ENCODE data around the gene LRRC26. TPM values are rescaled to one million over a fixed set of nuclear protein-coding genes. Genes with fewer than 3 reads are reported as not detected.

Gene LRRC26
- 0.40 and 2.0 TPM in 2 replicates for total RNA-seq (2014; rRNA removed)
- Bru-seq, nascent RNA = percentile 20 among the genes with signal in this experiment
- not detected for BruChase-seq, experiment 1, labeled RNA remaining after a 6-hour chase
- percentile 10 among the genes with signal in this experiment for BruChase-seq, experiment 2, labeled RNA remaining after a 2-hour chase
- long read RNA-seq, partial matches to known transcripts = 0 of 2 reads
- long read RNA-seq, other reads (novel, unspliced or antisense) = 0 of 2 reads

- Histone ChIP-seq H3F3A (ENCODE audit: low read length, unreplicated experiment) (no peaks in the 10 kb centered on the region), H3K9me2 (replicated peaks; ENCODE audit: low read length) (no peaks in the 10 kb centered on the region), H3K27ac (ENCODE audit: low read length) (no peak within 1 kb of the TSS), H3K9ac (ENCODE audit: low read length) (no peak within 1 kb of the TSS), H3K27me3 (ENCODE audit: low read length) (peaks cover 12% of the 10 kb centered on the region), H3K4me2 (ENCODE audit: low read length) (peak within 1 kb of the TSS; percentile 84), H3K4me1 (ENCODE audit: insufficient read depth, low read length) (no peaks in the 10 kb centered on the region), H3K79me2 (ENCODE audit: low read length) (no peaks in the 10 kb centered on the region), H3K9me3 (ENCODE audit: low read length) (no peaks in the 10 kb centered on the region), H4K20me1 (ENCODE audit: low read length) (no peaks in the 10 kb centered on the region), H2AFZ (ENCODE audit: low read length) (peak within 1 kb of the TSS; percentile 63), H3K36me3 (ENCODE audit: low read depth, low read length) (no peaks in the 10 kb centered on the region), H3K4me3 (ENCODE audit: low read length) (peak within 1 kb of the TSS; percentile 64)
- CTCF ChIA-PET = no interaction called here
- POLR2A ChIA-PET (ENCODE audit: unreplicated experiment) = no interaction called here
- DNase-seq (no peak), ATAC-seq (no peak)
- intact Hi-C loops (cut with micrococcal nuclease) = no loop called here
- no TSS peak for BruUV-seq (replicated peaks)
- TF ChIP-seq CTCF (conservative IDR thresholded peaks at IDR 0.05; ENCODE audit: low read depth, low read length) = no peak
- no peak for TF ChIP-seq EZH2phosphoT487 (IDR thresholded peaks at IDR 0.05; ENCODE audit: borderline replicate concordance, low read length)
- TF ChIP-seq EZH2 (IDR thresholded peaks at IDR 0.05; ENCODE audit: low read length, unreplicated experiment) = no peak
Observed at GRCh38 chr9:137169896-137170358, at the start of gene LRRC26. Gene LRRC26, minus strand, starts transcription at chr9:137170051. Its CDS starts 108 bp downstream, at chr9:137169943.

- Histone ChIP-seq H3K4me1 (ENCODE audit: insufficient read depth, low read length) (peaks cover 25% of the 10 kb centered on the region), H2AFZ (ENCODE audit: low read length) (no peak overlapping the region), H3K36me3 (ENCODE audit: low read depth, low read length) (no peaks in the 10 kb centered on the region), H3K9me2 (replicated peaks; ENCODE audit: low read length) (no peaks in the 10 kb centered on the region), H3K27ac (ENCODE audit: low read length) (peak overlapping the region; percentile 10), H3K4me3 (ENCODE audit: low read length) (peak overlapping the region; percentile 70), H3K4me2 (ENCODE audit: low read length) (peak overlapping the region; percentile 90), H3K9ac (ENCODE audit: low read length) (no peak overlapping the region), H3F3A (ENCODE audit: low read length, unreplicated experiment) (peaks cover 1% of the 10 kb centered on the region), H3K9me3 (ENCODE audit: low read length) (no peaks in the 10 kb centered on the region), H3K79me2 (ENCODE audit: low read length) (peaks cover 1% of the 10 kb centered on the region; the same call in 1 of the 2 replicates), H4K20me1 (ENCODE audit: low read length) (no peaks in the 10 kb centered on the region), H3K27me3 (ENCODE audit: low read length) (no peaks in the 10 kb centered on the region)
- DNase-seq = peak; percentile 65
- ChIA-PET POLR2A (ENCODE audit: unreplicated experiment) (interaction anchor here (0.6 to 0.7 kb wide), 2 partner anchors 68 to 132 kb away, joined by 4 to 5 read pairs; partner anchors contain the start of gene MAN1B1), CTCF (interaction anchor here (0.6 kb wide), 1 partner anchor 62 kb away, joined by 3 read pairs; no protein-coding TSS in a partner anchor)
- intact Hi-C loops (cut with micrococcal nuclease) = no loop called here
- ATAC-seq = peak; percentile 55
- TF ChIP-seq CTCF (conservative IDR thresholded peaks at IDR 0.05; ENCODE audit: low read depth, low read length) = no peak
- TF ChIP-seq EZH2 (IDR thresholded peaks at IDR 0.05; ENCODE audit: low read length, unreplicated experiment) = no peak
- no peak for TF ChIP-seq EZH2phosphoT487 (IDR thresholded peaks at IDR 0.05; ENCODE audit: borderline replicate concordance, low read length)
- no TSS peak for BruUV-seq (replicated peaks)
Observed at GRCh38 chr9:137218754-137219271, 49.0 kb upstream of the LRRC26 start.

Data from PC-3 (cell line).